ENCODE results near the gene KIF13A.

Gene KIF13A

GRCh38 chr6:17927705-17928104 lies 59.7 kb downstream of the KIF13A start:
- no peak overlapping the region for H3K4me3 ChIP-seq (ENCODE audit: low read length)
- no peak overlapping the region for H2BK15ac ChIP-seq (replicated peaks; ENCODE audit: low read depth)
- DNase-seq: no peak
- no peak overlapping the region for H3K18ac ChIP-seq (ENCODE audit: low read length)
- no peak overlapping the region for H2BK120ac ChIP-seq (ENCODE audit: low read depth, low read length)
- H3K79me1 ChIP-seq (ENCODE audit: low read length): peaks cover 5% of the 10 kb centered on the region
- no peak overlapping the region for H3K9ac ChIP-seq (ENCODE audit: low read length)
- H3K4me2 ChIP-seq (ENCODE audit: low read length): no peak overlapping the region
- no peak overlapping the region for H4K8ac ChIP-seq (ENCODE audit: low read depth, low read length)
- H3K79me2 ChIP-seq (ENCODE audit: control insufficient read depth, insufficient read depth, low read length): no peaks in the 10 kb centered on the region
- no peak overlapping the region for H3K4ac ChIP-seq (ENCODE audit: low read depth, low read length)
- no peak overlapping the region for H3K27ac ChIP-seq (ENCODE audit: low read depth, low read length)
- no peak overlapping the region for H3K56ac ChIP-seq (ENCODE audit: low read length)
- H3K23ac ChIP-seq (ENCODE audit: low read length): no peak overlapping the region
- no peaks in the 10 kb centered on the region for H3K4me1 ChIP-seq (ENCODE audit: control insufficient read depth, low read depth, low read length)
- no peak overlapping the region for H2BK5ac ChIP-seq (ENCODE audit: low read length)
- no CpG with 5 or more reads among the region's 3 CpGs for WGBS (ENCODE audit: extremely low coverage, insufficient coverage, low lambda C conversion rate)
- no peak overlapping the region for H4K5ac ChIP-seq (ENCODE audit: low read length)
- no peaks in the 10 kb centered on the region for H3K27me3 ChIP-seq (ENCODE audit: insufficient read depth, low read length, poor library complexity)
- no peak overlapping the region for H2AK5ac ChIP-seq (ENCODE audit: low read length)
- no peaks in the 10 kb centered on the region for H3K36me3 ChIP-seq (ENCODE audit: control insufficient read depth, insufficient read depth, low read length)

- DNase-seq: no peak
- Histone ChIP-seq H3K27me3 (ENCODE audit: insufficient read depth, low read length, poor library complexity) (no peaks in the 10 kb centered on the region), H3K4ac (ENCODE audit: low read depth, low read length) (no peak overlapping the region), H2AK5ac (ENCODE audit: low read length) (no peak overlapping the region), H3K9ac (ENCODE audit: low read length) (no peak overlapping the region), H3K56ac (ENCODE audit: low read length) (no peak overlapping the region), H3K27ac (ENCODE audit: low read depth, low read length) (no peak overlapping the region), H4K5ac (ENCODE audit: low read length) (no peak overlapping the region), H3K4me1 (ENCODE audit: control insufficient read depth, low read depth, low read length) (no peaks in the 10 kb centered on the region), H3K79me1 (ENCODE audit: low read length) (peaks cover 2% of the 10 kb centered on the region), H3K18ac (ENCODE audit: low read length) (no peak overlapping the region), H2BK120ac (ENCODE audit: low read depth, low read length) (no peak overlapping the region), H3K4me3 (ENCODE audit: low read length) (no peak overlapping the region), H2BK5ac (ENCODE audit: low read length) (no peak overlapping the region), H3K4me2 (ENCODE audit: low read length) (no peak overlapping the region), H4K8ac (ENCODE audit: low read depth, low read length) (no peak overlapping the region), H3K23ac (ENCODE audit: low read length) (no peak overlapping the region), H2BK15ac (replicated peaks; ENCODE audit: low read depth) (no peak overlapping the region), H3K79me2 (ENCODE audit: control insufficient read depth, insufficient read depth, low read length) (peaks cover 2% of the 10 kb centered on the region), H3K36me3 (ENCODE audit: control insufficient read depth, insufficient read depth, low read length) (no peaks in the 10 kb centered on the region)
- no CpG with 5 or more reads among the region's 4 CpGs for WGBS (ENCODE audit: extremely low coverage, insufficient coverage, low lambda C conversion rate)
These were observed 64.0 kb downstream of the KIF13A start for GRCh38 chr6:17923401-17923863.

- Histone ChIP-seq H2BK120ac (ENCODE audit: low read depth, low read length) (no peak overlapping the region), H2BK15ac (replicated peaks; ENCODE audit: low read depth) (no peak overlapping the region), H3K27me3 (ENCODE audit: insufficient read depth, low read length, poor library complexity) (no peaks in the 10 kb centered on the region), H3K4me1 (ENCODE audit: control insufficient read depth, low read depth, low read length) (no peaks in the 10 kb centered on the region), H2AK5ac (ENCODE audit: low read length) (no peak overlapping the region), H4K5ac (ENCODE audit: low read length) (no peak overlapping the region), H3K56ac (ENCODE audit: low read length) (no peak overlapping the region), H4K8ac (ENCODE audit: low read depth, low read length) (no peak overlapping the region), H3K36me3 (ENCODE audit: control insufficient read depth, insufficient read depth, low read length) (no peaks in the 10 kb centered on the region), H3K18ac (ENCODE audit: low read length) (no peak overlapping the region), H3K9ac (ENCODE audit: low read length) (no peak overlapping the region), H3K23ac (ENCODE audit: low read length) (no peak overlapping the region), H3K4me3 (ENCODE audit: low read length) (no peak overlapping the region), H3K79me1 (ENCODE audit: low read length) (peaks cover 5% of the 10 kb centered on the region), H3K4me2 (ENCODE audit: low read length) (no peak overlapping the region), H2BK5ac (ENCODE audit: low read length) (no peak overlapping the region), H3K79me2 (ENCODE audit: control insufficient read depth, insufficient read depth, low read length) (peaks cover 2% of the 10 kb centered on the region), H3K27ac (ENCODE audit: low read depth, low read length) (no peak overlapping the region), H3K4ac (ENCODE audit: low read depth, low read length) (no peak overlapping the region)
- no peak for DNase-seq
- WGBS (ENCODE audit: extremely low coverage, insufficient coverage, low lambda C conversion rate): no CpG with 5 or more reads among the region's 2 CpGs
These were observed 66.0 kb downstream of the KIF13A start for GRCh38 chr6:17921454-17921853.

- Histone ChIP-seq H3K4ac (ENCODE audit: low read depth, low read length) (no peak overlapping the region), H3K23ac (ENCODE audit: low read length) (no peak overlapping the region), H3K9ac (ENCODE audit: low read length) (no peak overlapping the region), H2BK120ac (ENCODE audit: low read depth, low read length) (no peak overlapping the region), H2BK15ac (replicated peaks; ENCODE audit: low read depth) (no peak overlapping the region), H3K27me3 (ENCODE audit: insufficient read depth, low read length, poor library complexity) (no peaks in the 10 kb centered on the region), H4K5ac (ENCODE audit: low read length) (no peak overlapping the region), H3K27ac (ENCODE audit: low read depth, low read length) (no peak overlapping the region), H3K4me3 (ENCODE audit: low read length) (no peak overlapping the region), H3K79me1 (ENCODE audit: low read length) (peaks cover 5% of the 10 kb centered on the region), H3K79me2 (ENCODE audit: control insufficient read depth, insufficient read depth, low read length) (peaks cover 2% of the 10 kb centered on the region), H3K18ac (ENCODE audit: low read length) (no peak overlapping the region), H4K8ac (ENCODE audit: low read depth, low read length) (no peak overlapping the region), H3K56ac (ENCODE audit: low read length) (no peak overlapping the region), H3K4me1 (ENCODE audit: control insufficient read depth, low read depth, low read length) (no peaks in the 10 kb centered on the region), H3K36me3 (ENCODE audit: control insufficient read depth, insufficient read depth, low read length) (no peaks in the 10 kb centered on the region), H2AK5ac (ENCODE audit: low read length) (no peak overlapping the region), H3K4me2 (ENCODE audit: low read length) (no peak overlapping the region), H2BK5ac (ENCODE audit: low read length) (no peak overlapping the region)
- DNase-seq: no peak
- WGBS (ENCODE audit: extremely low coverage, insufficient coverage, low lambda C conversion rate): no CpG with 5 or more reads among the region's 4 CpGs
These were observed 67.9 kb downstream of the KIF13A start for GRCh38 chr6:17919496-17919895.

GRCh38 chr6:17917837-17918763 lies 69.3 kb downstream of the KIF13A start:
- H2BK15ac ChIP-seq (replicated peaks; ENCODE audit: low read depth): no peak overlapping the region

More at GRCh38 chr6:17917837-17918763, 69.3 kb downstream of the KIF13A start:
- Histone ChIP-seq H3K27ac (ENCODE audit: low read depth, low read length) (no peak overlapping the region), H4K5ac (ENCODE audit: low read length) (no peak overlapping the region), H3K4me1 (ENCODE audit: control insufficient read depth, low read depth, low read length) (peaks cover 2% of the 10 kb centered on the region), H2BK120ac (ENCODE audit: low read depth, low read length) (no peak overlapping the region), H3K79me2 (ENCODE audit: control insufficient read depth, insufficient read depth, low read length) (peaks cover 2% of the 10 kb centered on the region), H3K9ac (ENCODE audit: low read length) (no peak overlapping the region), H3K27me3 (ENCODE audit: insufficient read depth, low read length, poor library complexity) (no peaks in the 10 kb centered on the region), H3K23ac (ENCODE audit: low read length) (no peak overlapping the region), H3K18ac (ENCODE audit: low read length) (no peak overlapping the region), H2BK5ac (ENCODE audit: low read length) (no peak overlapping the region), H4K8ac (ENCODE audit: low read depth, low read length) (no peak overlapping the region), H2AK5ac (ENCODE audit: low read length) (no peak overlapping the region), H3K36me3 (ENCODE audit: control insufficient read depth, insufficient read depth, low read length) (no peaks in the 10 kb centered on the region), H3K4me2 (ENCODE audit: low read length) (no peak overlapping the region), H3K79me1 (ENCODE audit: low read length) (peaks cover 5% of the 10 kb centered on the region), H3K4me3 (ENCODE audit: low read length) (no peak overlapping the region), H3K4ac (ENCODE audit: low read depth, low read length) (no peak overlapping the region), H3K56ac (ENCODE audit: low read length) (no peak overlapping the region)
- no peak for DNase-seq
- no CpG with 5 or more reads among the region's 9 CpGs for WGBS (ENCODE audit: extremely low coverage, insufficient coverage, low lambda C conversion rate)
